Measurements from ENCODE around the gene HGFAC.

- TF ChIP-seq, protein P1, sequence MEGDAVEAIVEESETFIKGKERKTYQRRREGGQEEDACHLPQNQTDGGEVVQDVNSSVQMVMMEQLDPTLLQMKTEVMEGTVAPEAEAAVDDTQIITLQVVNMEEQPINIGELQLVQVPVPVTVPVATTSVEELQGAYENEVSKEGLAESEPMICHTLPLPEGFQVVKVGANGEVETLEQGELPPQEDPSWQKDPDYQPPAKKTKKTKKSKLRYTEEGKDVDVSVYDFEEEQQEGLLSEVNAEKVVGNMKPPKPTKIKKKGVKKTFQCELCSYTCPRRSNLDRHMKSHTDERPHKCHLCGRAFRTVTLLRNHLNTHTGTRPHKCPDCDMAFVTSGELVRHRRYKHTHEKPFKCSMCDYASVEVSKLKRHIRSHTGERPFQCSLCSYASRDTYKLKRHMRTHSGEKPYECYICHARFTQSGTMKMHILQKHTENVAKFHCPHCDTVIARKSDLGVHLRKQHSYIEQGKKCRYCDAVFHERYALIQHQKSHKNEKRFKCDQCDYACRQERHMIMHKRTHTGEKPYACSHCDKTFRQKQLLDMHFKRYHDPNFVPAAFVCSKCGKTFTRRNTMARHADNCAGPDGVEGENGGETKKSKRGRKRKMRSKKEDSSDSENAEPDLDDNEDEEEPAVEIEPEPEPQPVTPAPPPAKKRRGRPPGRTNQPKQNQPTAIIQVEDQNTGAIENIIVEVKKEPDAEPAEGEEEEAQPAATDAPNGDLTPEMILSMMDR (IDR thresholded peaks at IDR 0.05; ENCODE audit: insufficient read depth, low read length), result no peak
- TF ChIP-seq, protein P2, sequence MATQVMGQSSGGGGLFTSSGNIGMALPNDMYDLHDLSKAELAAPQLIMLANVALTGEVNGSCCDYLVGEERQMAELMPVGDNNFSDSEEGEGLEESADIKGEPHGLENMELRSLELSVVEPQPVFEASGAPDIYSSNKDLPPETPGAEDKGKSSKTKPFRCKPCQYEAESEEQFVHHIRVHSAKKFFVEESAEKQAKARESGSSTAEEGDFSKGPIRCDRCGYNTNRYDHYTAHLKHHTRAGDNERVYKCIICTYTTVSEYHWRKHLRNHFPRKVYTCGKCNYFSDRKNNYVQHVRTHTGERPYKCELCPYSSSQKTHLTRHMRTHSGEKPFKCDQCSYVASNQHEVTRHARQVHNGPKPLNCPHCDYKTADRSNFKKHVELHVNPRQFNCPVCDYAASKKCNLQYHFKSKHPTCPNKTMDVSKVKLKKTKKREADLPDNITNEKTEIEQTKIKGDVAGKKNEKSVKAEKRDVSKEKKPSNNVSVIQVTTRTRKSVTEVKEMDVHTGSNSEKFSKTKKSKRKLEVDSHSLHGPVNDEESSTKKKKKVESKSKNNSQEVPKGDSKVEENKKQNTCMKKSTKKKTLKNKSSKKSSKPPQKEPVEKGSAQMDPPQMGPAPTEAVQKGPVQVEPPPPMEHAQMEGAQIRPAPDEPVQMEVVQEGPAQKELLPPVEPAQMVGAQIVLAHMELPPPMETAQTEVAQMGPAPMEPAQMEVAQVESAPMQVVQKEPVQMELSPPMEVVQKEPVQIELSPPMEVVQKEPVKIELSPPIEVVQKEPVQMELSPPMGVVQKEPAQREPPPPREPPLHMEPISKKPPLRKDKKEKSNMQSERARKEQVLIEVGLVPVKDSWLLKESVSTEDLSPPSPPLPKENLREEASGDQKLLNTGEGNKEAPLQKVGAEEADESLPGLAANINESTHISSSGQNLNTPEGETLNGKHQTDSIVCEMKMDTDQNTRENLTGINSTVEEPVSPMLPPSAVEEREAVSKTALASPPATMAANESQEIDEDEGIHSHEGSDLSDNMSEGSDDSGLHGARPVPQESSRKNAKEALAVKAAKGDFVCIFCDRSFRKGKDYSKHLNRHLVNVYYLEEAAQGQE (IDR thresholded peaks at IDR 0.05; ENCODE audit: insufficient replicate concordance, low read depth), result no peak
- TF ChIP-seq SPI1 (IDR thresholded peaks at IDR 0.05; ENCODE audit: borderline replicate concordance, low read depth) (peak; percentile 48; the same call in 1 of the 2 replicates), POLR2AphosphoS5 (IDR thresholded peaks at IDR 0.05; ENCODE audit: low read depth) (no peak), GABPA (IDR thresholded peaks at IDR 0.05; ENCODE audit: low read depth) (no peak)
These were observed 27.1 kb upstream of the HGFAC start for GRCh38 chr4:3414421-3415279.
